Astrocyte of the spinal cord (primary cell): Measurements from ENCODE around the gene SLC31A1.
"Not testable (repeated sequence)": the region's sequence is repeated elsewhere in the genome, so short reads cannot be mapped to it uniquely, and the experiment has no call there.

Source experiments
- DNase-seq: peaks from one replicate; pipeline ENCODE4 v3.0.0; 2011; ENCODE audit warnings: low read depth, low spot score
- H3K4me3 ChIP-seq: 2 replicates; pipeline ENCODE4 v1.5.1; 2011; ENCODE audit warnings: low read depth, mild to moderate bottlenecking, low read length, moderate library complexity
- CTCF ChIP-seq: IDR thresholded peaks from 2 replicates; pipeline ENCODE4 v1.5.1; 2012; ENCODE audit warnings: low read depth, mild to moderate bottlenecking, low read length, inconsistent platforms
- in situ Hi-C: cut with HindIII; loops from 2 replicates; pipeline ENCODE4 v1.10.0; 2017; ENCODE audit warnings: low sequenced_read_pairs

Gene SLC31A1

DNA sequence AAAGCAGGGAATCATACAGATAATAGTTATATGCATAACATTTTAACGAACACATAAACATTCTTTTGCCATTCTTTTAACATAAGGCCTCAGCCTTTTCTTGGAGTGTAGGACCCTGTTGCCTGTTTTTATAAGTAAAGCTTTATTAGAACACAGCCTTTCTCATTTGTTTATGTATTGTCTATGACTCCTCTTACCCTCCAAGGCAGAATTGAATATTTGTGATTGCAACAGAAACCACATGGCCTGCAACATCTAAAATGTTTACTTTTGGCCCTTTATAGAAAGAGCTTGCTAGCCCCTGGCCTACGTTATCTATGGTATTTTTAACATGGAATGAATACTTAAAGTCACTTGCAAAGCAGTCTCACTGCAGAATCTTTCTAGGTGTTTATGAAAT is 2.6 kb downstream of the SLC31A1 start:
- H3K4me3 ChIP-seq: no peak overlapping the region
- in situ Hi-C loops: no loop called here
- DNase-seq: peak; percentile 27
- no peak for TF ChIP-seq CTCF

- in situ Hi-C loops: no loop called here
- no peak for TF ChIP-seq CTCF
- no peak overlapping the region for H3K4me3 ChIP-seq
- DNase-seq: no peak
These were observed 6.1 kb downstream of the SLC31A1 start for GRCh38 chr9:113227436-113227835.

GRCh38 chr9:113228130-113228665 is 6.9 kb downstream of the SLC31A1 start:
- DNase-seq: no peak
- no peak overlapping the region for H3K4me3 ChIP-seq
- in situ Hi-C loops: no loop called here
- no peak for TF ChIP-seq CTCF

DNA sequence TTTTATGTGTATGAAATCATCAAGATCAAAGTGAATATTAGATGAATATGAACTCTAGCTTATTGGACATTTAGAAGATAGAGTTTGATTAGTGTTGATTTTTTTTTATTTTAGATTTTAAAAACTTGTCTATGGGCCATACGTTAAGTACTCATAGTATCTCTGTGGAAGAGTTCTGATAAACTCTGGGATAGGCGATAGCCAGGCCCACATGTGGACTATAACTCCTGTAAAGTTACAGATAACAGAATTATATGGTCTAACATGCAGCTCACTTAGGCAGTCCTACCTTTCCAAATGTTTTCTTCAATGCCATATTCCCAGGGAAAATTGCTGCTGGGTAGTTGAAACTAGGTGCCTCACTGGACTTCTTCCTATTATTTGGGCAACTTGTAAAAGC is 10.4 kb downstream of the SLC31A1 start:
- in situ Hi-C loops: no loop called here
- no peak overlapping the region for H3K4me3 ChIP-seq
- no peak for TF ChIP-seq CTCF
- DNase-seq: no peak

DNA sequence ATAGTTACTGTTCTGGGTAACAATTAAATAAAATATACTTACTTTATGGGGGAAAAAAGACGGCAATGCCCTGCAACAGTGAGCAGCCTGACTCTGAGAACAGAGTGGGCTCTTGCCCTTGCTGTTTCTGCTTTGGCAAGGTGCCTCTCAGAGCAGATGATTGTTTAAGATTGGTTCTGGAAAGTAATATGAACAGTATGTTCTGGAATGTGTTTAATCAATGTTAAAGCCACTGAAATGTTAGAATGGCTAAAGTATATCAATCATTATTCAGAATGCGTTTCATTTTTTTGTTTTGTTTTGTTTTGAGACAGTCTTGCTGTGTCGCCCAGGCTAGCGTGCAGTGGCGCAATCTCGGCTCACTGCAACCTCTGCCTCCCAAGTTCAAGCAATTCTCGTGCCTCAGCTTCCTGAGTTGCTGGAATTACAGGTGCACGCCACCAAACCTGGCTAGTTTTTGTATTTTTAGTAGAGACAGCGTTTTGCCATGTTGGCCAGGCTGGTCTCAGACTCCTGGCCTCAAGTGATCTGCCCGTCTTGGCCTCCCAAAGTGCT is 14.4 kb downstream of the SLC31A1 start:
- H3K4me3 ChIP-seq, in situ Hi-C loops, DNase-seq: not testable (repeated sequence)

DNA sequence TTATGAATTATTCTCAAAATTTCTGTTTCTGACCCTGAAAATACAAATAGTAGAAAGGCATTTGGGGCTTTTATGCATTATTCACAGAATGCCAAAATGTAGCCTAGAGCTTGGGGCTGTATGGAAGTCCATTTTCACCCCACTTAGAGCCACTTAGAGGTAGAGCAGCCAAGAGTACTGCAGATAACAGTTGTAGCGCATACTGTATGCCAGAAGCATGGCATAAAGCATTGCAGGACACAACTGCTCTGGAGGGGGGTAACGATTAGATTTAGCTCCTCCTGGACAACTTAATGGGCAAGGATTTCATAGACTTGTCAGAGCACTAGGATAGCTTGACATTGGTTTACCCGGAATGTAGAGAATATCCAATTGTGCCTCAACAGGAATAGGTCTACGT is 15.7 kb downstream of the SLC31A1 start:
- in situ Hi-C loops: no loop called here
- DNase-seq: no peak
- no peak for TF ChIP-seq CTCF
- no peak overlapping the region for H3K4me3 ChIP-seq

DNA sequence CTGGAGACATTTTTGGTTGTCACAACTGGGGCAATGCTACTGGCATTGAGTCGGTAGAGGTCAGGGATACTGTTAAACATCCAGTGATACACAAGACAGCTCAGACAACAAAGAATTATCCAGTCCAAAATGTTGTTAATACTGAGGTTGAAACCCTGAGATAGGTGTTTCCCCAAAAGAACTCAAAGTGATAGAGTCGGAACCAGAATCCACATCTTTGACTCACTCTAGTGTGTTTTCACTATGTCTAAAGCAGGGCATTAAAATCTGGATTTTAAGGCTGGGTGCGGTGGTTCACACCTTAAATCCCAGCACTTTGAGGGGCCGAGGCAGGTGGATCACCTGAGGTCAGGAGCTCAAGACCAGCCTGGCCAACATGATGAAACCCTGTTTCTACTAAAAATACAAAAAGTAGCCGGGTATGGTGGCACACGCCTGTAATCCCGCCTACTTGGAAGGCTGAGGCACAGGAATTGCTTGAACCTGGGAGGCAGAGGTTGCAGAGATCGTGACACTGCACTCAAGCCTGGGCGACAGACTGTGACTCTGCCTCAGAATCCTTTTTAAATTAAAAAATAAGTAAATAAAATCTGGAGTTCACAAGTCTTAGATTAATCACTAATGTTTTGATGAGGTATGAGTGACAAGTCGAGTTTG is 17.0 kb downstream of the SLC31A1 start:
- in situ Hi-C loops: no loop called here
- no peak overlapping the region for H3K4me3 ChIP-seq
- no peak for TF ChIP-seq CTCF
- DNase-seq: no peak
